Brain microvascular endothelial cell (primary cell): ENCODE measurements around the gene SPATA31E1.

Experiments
- DNase-seq: peaks from one replicate; pipeline ENCODE4 v3.0.0-alpha.2; 2020
- H3K27ac ChIP-seq: fragments of 250-450 bp; sonication (Bioruptor Pico); 2 replicates; pipeline ENCODE4 v1.5.1; 2020; ENCODE audit warnings: mild to moderate bottlenecking, moderate library complexity
- H3K27me3 ChIP-seq: fragments of 250-450 bp; sonication (Bioruptor Pico); replicated peaks from 2 replicates; pipeline ENCODE4 v1.5.1; 2020; ENCODE audit warnings: mild to moderate bottlenecking
- H3K36me3 ChIP-seq: fragments of 250-450 bp; sonication (Bioruptor Pico); replicated peaks from 2 replicates; pipeline ENCODE4 v1.5.1; 2020; ENCODE audit warnings: mild to moderate bottlenecking
- H3K4me3 ChIP-seq: 2 replicates; pipeline ENCODE4 v1.5.1; 2011; ENCODE audit warnings: low read depth, mild to moderate bottlenecking, control low read depth, low read length, moderate library complexity
- in situ Hi-C: cut with HindIII; loops from 2 replicates; pipeline ENCODE4 v1.10.0; 2017; ENCODE audit warnings: low sequenced_read_pairs, low pct_ligation_motif_present
- TF ChIP-seq, protein P1 (sequence below): IDR thresholded peaks from 2 replicates; pipeline ENCODE4 v1.5.1; 2011; ENCODE audit warnings: low read depth, mild to moderate bottlenecking, moderate library complexity, low read length, control low read depth, inconsistent platforms; ENCODE audit errors: missing control alignments

SPATA31E1 gene

GRCh38 chr9:87864915-87865314 is 17.8 kb upstream of the SPATA31E1 start:
- in situ Hi-C loops = no loop called here

GRCh38 chr9:87865626-87866025 is 17.1 kb upstream of the SPATA31E1 start:
- no peaks in the 10 kb centered on the region for H3K27me3 ChIP-seq
- TF ChIP-seq, protein P1, sequence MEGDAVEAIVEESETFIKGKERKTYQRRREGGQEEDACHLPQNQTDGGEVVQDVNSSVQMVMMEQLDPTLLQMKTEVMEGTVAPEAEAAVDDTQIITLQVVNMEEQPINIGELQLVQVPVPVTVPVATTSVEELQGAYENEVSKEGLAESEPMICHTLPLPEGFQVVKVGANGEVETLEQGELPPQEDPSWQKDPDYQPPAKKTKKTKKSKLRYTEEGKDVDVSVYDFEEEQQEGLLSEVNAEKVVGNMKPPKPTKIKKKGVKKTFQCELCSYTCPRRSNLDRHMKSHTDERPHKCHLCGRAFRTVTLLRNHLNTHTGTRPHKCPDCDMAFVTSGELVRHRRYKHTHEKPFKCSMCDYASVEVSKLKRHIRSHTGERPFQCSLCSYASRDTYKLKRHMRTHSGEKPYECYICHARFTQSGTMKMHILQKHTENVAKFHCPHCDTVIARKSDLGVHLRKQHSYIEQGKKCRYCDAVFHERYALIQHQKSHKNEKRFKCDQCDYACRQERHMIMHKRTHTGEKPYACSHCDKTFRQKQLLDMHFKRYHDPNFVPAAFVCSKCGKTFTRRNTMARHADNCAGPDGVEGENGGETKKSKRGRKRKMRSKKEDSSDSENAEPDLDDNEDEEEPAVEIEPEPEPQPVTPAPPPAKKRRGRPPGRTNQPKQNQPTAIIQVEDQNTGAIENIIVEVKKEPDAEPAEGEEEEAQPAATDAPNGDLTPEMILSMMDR = no peak
- no peaks in the 10 kb centered on the region for H3K36me3 ChIP-seq
- no peak for DNase-seq
- in situ Hi-C loops = no loop called here
- no peak overlapping the region for H3K4me3 ChIP-seq
- H3K27ac ChIP-seq = no peak overlapping the region

More at GRCh38 chr9:87864915-87865314, 17.8 kb upstream of the SPATA31E1 start:
- no peak overlapping the region for H3K4me3 ChIP-seq
- H3K27ac ChIP-seq = no peak overlapping the region
- no peaks in the 10 kb centered on the region for H3K27me3 ChIP-seq
- H3K36me3 ChIP-seq = no peaks in the 10 kb centered on the region
- no peak for DNase-seq
- TF ChIP-seq, protein P1 = no peak

DNA sequence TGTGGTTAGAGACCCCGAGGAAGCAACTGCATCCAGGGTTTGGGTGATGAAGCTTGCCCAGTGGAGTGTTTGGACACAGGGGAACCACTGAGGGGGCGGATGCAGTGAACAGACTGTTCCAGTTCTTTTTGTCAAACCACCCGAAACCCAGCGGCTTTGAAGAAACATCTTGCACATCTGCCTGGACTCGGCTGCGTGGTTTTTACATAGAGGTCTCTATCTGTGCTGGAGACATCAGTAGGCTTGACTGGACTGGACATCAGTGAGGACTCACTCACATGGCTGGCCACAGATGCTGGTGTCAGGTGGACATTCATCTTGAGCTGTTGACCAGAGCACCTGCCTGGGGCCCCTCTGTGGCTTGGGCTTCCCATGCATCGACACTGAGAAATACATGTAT is 15.3 kb upstream of the SPATA31E1 start:
- Histone ChIP-seq H3K36me3 (no peaks in the 10 kb centered on the region), H3K4me3 (no peak overlapping the region), H3K27ac (no peak overlapping the region), H3K27me3 (no peaks in the 10 kb centered on the region)
- TF ChIP-seq, protein P1 = no peak
- no peak for DNase-seq
- in situ Hi-C loops = no loop called here

DNA sequence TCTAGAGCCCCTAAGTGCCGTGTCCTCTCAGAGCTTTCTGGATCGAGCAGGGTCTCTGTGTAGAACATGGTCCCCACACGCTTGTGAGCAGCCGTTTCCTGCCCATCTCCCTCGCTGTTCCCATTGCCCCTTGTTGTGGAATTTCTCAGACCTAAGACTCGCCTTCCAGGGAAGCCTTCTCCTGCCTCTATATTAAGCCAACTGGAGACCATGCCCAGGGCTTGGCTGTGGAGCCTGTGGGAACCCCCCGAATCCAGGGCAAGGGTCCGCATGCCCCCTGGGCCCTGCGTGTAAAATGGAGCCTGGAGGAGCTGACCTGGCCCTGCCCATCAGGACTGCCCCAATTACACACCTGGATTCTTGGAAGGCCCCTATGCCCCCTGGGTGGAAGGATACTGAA is 14.5 kb upstream of the SPATA31E1 start:
- H3K27ac ChIP-seq = no peak overlapping the region
- H3K27me3 ChIP-seq = no peaks in the 10 kb centered on the region
- H3K4me3 ChIP-seq = no peak overlapping the region
- in situ Hi-C loops = no loop called here
- no peaks in the 10 kb centered on the region for H3K36me3 ChIP-seq
- TF ChIP-seq, protein P1 = no peak
- no peak for DNase-seq

- TF ChIP-seq, protein P1 = no peak
- Histone ChIP-seq H3K27me3 (no peaks in the 10 kb centered on the region), H3K36me3 (no peaks in the 10 kb centered on the region), H3K4me3 (no peak overlapping the region), H3K27ac (no peak overlapping the region)
- in situ Hi-C loops = no loop called here
- no peak for DNase-seq
These were observed 14.0 kb upstream of the SPATA31E1 start for GRCh38 chr9:87868635-87869034.

GRCh38 chr9:87869082-87869481 is 13.6 kb upstream of the SPATA31E1 start:
- in situ Hi-C loops = no loop called here
- H3K36me3 ChIP-seq = no peaks in the 10 kb centered on the region
- H3K4me3 ChIP-seq = no peak overlapping the region
- TF ChIP-seq, protein P1 = no peak
- H3K27me3 ChIP-seq = no peaks in the 10 kb centered on the region
- no peak for DNase-seq
- no peak overlapping the region for H3K27ac ChIP-seq
